Activated T-cell treated with anti-CD3 and anti-CD28 coated beads, Interleukin-2, amount 50 U/mL, for 72 hours (primary cell): Measurements from ENCODE around the gene ZNF337. TPM values are rescaled to one million over a fixed set of nuclear protein-coding genes. Genes with fewer than 3 reads are reported as not detected.
"Not testable (repeated sequence)": the region's sequence is repeated elsewhere in the genome, so short reads cannot be mapped to it uniquely, and the experiment has no call there.

Experiments used
- ATAC-seq, 2 donors: fragments of 150-1000 bp; cut with Tn5 transposase; replicated peaks in 1 of 2; 2 replicates each; pipeline ENCODE4 v1.10.0; 2021; ENCODE audit warnings: moderate library complexity in 2 of 2, mild to moderate bottlenecking in 1 of 2
- DNase-seq, 2 donors: peaks; one replicate each; pipeline ENCODE4 v3.0.0; 2021 to 2022; ENCODE audit warnings: mixed read lengths in 1 of 2
- H3K27ac Mint-ChIP-seq: one replicate; pipeline ENCODE4 v1.8.0; 2022; ENCODE audit warnings: mild to moderate bottlenecking, moderate library complexity, mixed read lengths
- H3K27me3 Mint-ChIP-seq: one replicate; pipeline ENCODE4 v1.8.0; 2022; ENCODE audit warnings: low read depth, mixed read lengths
- H3K36me3 Mint-ChIP-seq, 2 donors: one replicate each; pipeline ENCODE4 v1.8.0; 2022; ENCODE audit warnings: mixed read lengths in 2 of 2, mild to moderate bottlenecking in 1 of 2; ENCODE audit not compliant: insufficient read depth in 2 of 2
- H3K4me1 Mint-ChIP-seq: one replicate; pipeline ENCODE4 v1.8.0; 2022; ENCODE audit warnings: low read depth, mixed read lengths
- H3K4me3 Mint-ChIP-seq, 2 donors: one replicate each; pipeline ENCODE4 v1.8.0; 2022; ENCODE audit warnings: mild to moderate bottlenecking in 2 of 2, mixed read lengths in 2 of 2, moderate library complexity in 2 of 2
- H3K9me3 Mint-ChIP-seq, 2 donors: one replicate each; pipeline ENCODE4 v1.8.0; 2022; ENCODE audit warnings: mixed read lengths in 2 of 2
- total RNA-seq, 2 donors: library from RNA; stranded (reverse); gene quantifications; one replicate each; pipeline ENCODE4 v1.2.3, GENCODE V29; 2022

ZNF337 gene
- total RNA-seq, 2 donors from 2014 or later = 16.2 to 20.2 TPM

GRCh38 chr20:25718896-25719809, 22.5 kb upstream of the ZNF337 start:
- not testable (repeated sequence) for ATAC-seq, H3K27me3 Mint-ChIP-seq
- Mint-ChIP-seq H3K4me3 (peak overlapping the region; percentile 48 to 60), H3K27ac (peak overlapping the region; percentile 54), H3K4me1 (peaks cover 20% of the 10 kb centered on the region), H3K36me3 (peaks cover 5 to 32% of the 10 kb centered on the region in 2 donors), H3K9me3 (peaks cover 12 to 13% of the 10 kb centered on the region in 2 donors)
- DNase-seq = peak in 1 of 2 donors; percentile 16

GRCh38 chr20:25707695-25708094, 11.0 kb upstream of the ZNF337 start:
- no peak for ATAC-seq
- Mint-ChIP-seq H3K36me3 (peaks cover 10 to 16% of the 10 kb centered on the region in 2 donors), H3K27me3 (no peaks in the 10 kb centered on the region), H3K9me3 (peaks cover 14 to 19% of the 10 kb centered on the region in 2 donors), H3K27ac (no peak overlapping the region), H3K4me1 (peaks cover 15% of the 10 kb centered on the region), H3K4me3 (peak overlapping the region in 1 of 2 donors; percentile 3)
- no peak for DNase-seq

GRCh38 chr20:25706793-25707192, 10.1 kb upstream of the ZNF337 start:
- Mint-ChIP-seq H3K9me3 (peaks cover 7 to 11% of the 10 kb centered on the region in 2 donors), H3K4me3 (peak overlapping the region; percentile 65 to 78), H3K36me3 (peaks cover 11 to 14% of the 10 kb centered on the region in 2 donors), H3K27ac (peak overlapping the region; percentile 88), H3K4me1 (peaks cover 15% of the 10 kb centered on the region), H3K27me3 (no peaks in the 10 kb centered on the region)
- ATAC-seq (peak; percentile 66 to 75), DNase-seq (peak; percentile 41 to 46)

- peaks cover 6 to 15% of the 10 kb centered on the region in 2 donors for H3K36me3 Mint-ChIP-seq
- H3K4me1 Mint-ChIP-seq = peaks cover 15% of the 10 kb centered on the region
- no peak for ATAC-seq
- peaks cover 3 to 8% of the 10 kb centered on the region in 2 donors for H3K9me3 Mint-ChIP-seq
- no peak overlapping the region for H3K4me3 Mint-ChIP-seq
- DNase-seq = no peak
- H3K27ac Mint-ChIP-seq = no peak overlapping the region
- H3K27me3 Mint-ChIP-seq = no peaks in the 10 kb centered on the region
These were observed 9.2 kb upstream of the ZNF337 start for GRCh38 chr20:25705830-25706351.

GRCh38 chr20:25704303-25704702, 7.7 kb upstream of the ZNF337 start:
- not testable (repeated sequence) for H3K27ac Mint-ChIP-seq, DNase-seq

GRCh38 chr20:25700835-25701234, 4.2 kb upstream of the ZNF337 start:
- H3K4me3 Mint-ChIP-seq, H3K27ac Mint-ChIP-seq: not testable (repeated sequence)

More at GRCh38 chr20:25704303-25704702, 7.7 kb upstream of the ZNF337 start:
- H3K9me3 Mint-ChIP-seq, H3K27me3 Mint-ChIP-seq, H3K4me3 Mint-ChIP-seq, ATAC-seq: not testable (repeated sequence)
- Mint-ChIP-seq H3K4me1 (peaks cover 15% of the 10 kb centered on the region), H3K36me3 (peaks cover 10 to 28% of the 10 kb centered on the region in 2 donors)

GRCh38 chr20:25699914-25700313, 3.3 kb upstream of the ZNF337 start:
- no peaks in the 10 kb centered on the region for H3K27me3 Mint-ChIP-seq

More at GRCh38 chr20:25700835-25701234, 4.2 kb upstream of the ZNF337 start:
- peaks cover 7 to 26% of the 10 kb centered on the region in 2 donors for H3K36me3 Mint-ChIP-seq
- not testable (repeated sequence) for ATAC-seq, H3K4me1 Mint-ChIP-seq, H3K9me3 Mint-ChIP-seq, DNase-seq, H3K27me3 Mint-ChIP-seq

GRCh38 chr20:25697132-25697446, 436 bp upstream of the ZNF337 start:
- no peak for ATAC-seq
- DNase-seq = no peak
- Mint-ChIP-seq H3K4me3 (peak overlapping the region; percentile 89 to 96), H3K27me3 (no peaks in the 10 kb centered on the region), H3K4me1 (peaks cover 28% of the 10 kb centered on the region), H3K27ac (peak overlapping the region; percentile 94), H3K36me3 (peaks cover 7 to 24% of the 10 kb centered on the region in 2 donors), H3K9me3 (peaks cover 3 to 5% of the 10 kb centered on the region in 2 donors)

More at GRCh38 chr20:25699914-25700313, 3.3 kb upstream of the ZNF337 start:
- Mint-ChIP-seq H3K27ac (no peak overlapping the region), H3K36me3 (peaks cover 7 to 27% of the 10 kb centered on the region in 2 donors), H3K9me3 (peaks cover 5% of the 10 kb centered on the region in 2 donors), H3K4me1 (peaks cover 18% of the 10 kb centered on the region), H3K4me3 (no peak overlapping the region)
- no peak for DNase-seq
- no peak for ATAC-seq

- Mint-ChIP-seq H3K36me3 (peaks cover 3 to 21% of the 10 kb centered on the region in 2 donors), H3K27ac (peak overlapping the region; percentile 94), H3K27me3 (no peaks in the 10 kb centered on the region), H3K4me1 (peaks cover 31% of the 10 kb centered on the region), H3K4me3 (peak overlapping the region; percentile 89 to 96), H3K9me3 (peaks cover under 1 to 3% of the 10 kb centered on the region in 2 donors)
- DNase-seq (no peak), ATAC-seq (peak in 1 of 2 donors; percentile 0)
These were observed 902 bp downstream of the ZNF337 start for GRCh38 chr20:25695532-25696370.

GRCh38 chr20:25692499-25692898, 4.2 kb downstream of the ZNF337 start:
- ATAC-seq (no peak), DNase-seq (no peak)
- Mint-ChIP-seq H3K4me3 (no peak overlapping the region), H3K36me3 (peaks cover 0 to 13% of the 10 kb centered on the region in 2 donors), H3K9me3 (no peaks in the 10 kb centered on the region), H3K27me3 (no peaks in the 10 kb centered on the region), H3K27ac (no peak overlapping the region), H3K4me1 (peaks cover 25% of the 10 kb centered on the region)

- no peak overlapping the region for H3K4me3 Mint-ChIP-seq
- no peaks in the 10 kb centered on the region for H3K27me3 Mint-ChIP-seq
- DNase-seq = no peak
- peaks cover 0 to 13% of the 10 kb centered on the region in 2 donors for H3K36me3 Mint-ChIP-seq
- H3K9me3 Mint-ChIP-seq = no peaks in the 10 kb centered on the region
- no peak overlapping the region for H3K27ac Mint-ChIP-seq
- ATAC-seq = no peak
- H3K4me1 Mint-ChIP-seq = peaks cover 18% of the 10 kb centered on the region
These were observed 6.2 kb downstream of the ZNF337 start for GRCh38 chr20:25690427-25690826.

- Mint-ChIP-seq H3K27ac (no peak overlapping the region), H3K4me1 (no peaks in the 10 kb centered on the region), H3K36me3 (peaks cover 7 to 25% of the 10 kb centered on the region in 2 donors), H3K9me3 (peaks cover 0 to 2% of the 10 kb centered on the region in 2 donors), H3K27me3 (no peaks in the 10 kb centered on the region), H3K4me3 (no peak overlapping the region)
- ATAC-seq (no peak), DNase-seq (no peak)
These were observed 10.3 kb downstream of the ZNF337 start for GRCh38 chr20:25686081-25687067.
